NT2/D1 (cell line): ENCODE data around the gene CDK1.

ENCODE experiments used
- SUZ12 ChIP-seq: IDR thresholded peaks from 2 replicates; pipeline ENCODE4 v1.6.1; 2011; ENCODE audit not compliant: insufficient read length, insufficient read depth; ENCODE audit errors: extremely low read depth
- YY1 ChIP-seq: IDR thresholded peaks from 2 replicates; pipeline ENCODE4 v1.6.1; 2011; ENCODE audit not compliant: insufficient read length, insufficient read depth
- ZNF274 ChIP-seq: IDR thresholded peaks from 2 replicates; pipeline ENCODE4 v1.6.1; 2011; ENCODE audit warnings: mild to moderate bottlenecking, low read depth, low read length

DNA sequence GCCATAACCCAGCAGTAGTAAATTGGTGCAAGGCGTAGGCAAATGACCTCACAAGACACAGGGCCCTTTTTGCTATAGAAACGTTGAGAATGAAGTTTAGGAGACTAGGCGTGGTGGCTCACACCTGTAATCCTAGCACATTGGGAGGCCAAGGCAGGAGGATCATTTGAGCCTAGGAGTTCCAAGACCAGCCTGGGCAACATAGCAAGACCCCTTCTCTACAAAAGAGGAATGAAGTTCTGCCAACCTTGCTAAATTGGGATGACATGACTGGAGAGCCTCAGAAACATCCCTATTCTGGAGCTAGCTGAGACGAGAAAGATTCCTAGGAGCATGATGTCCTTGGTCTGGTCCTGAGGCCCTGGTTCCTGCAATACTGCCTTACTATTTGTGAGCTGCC lies 20.6 kb downstream of the CDK1 start:
- TF ChIP-seq SUZ12: no peak
- TF ChIP-seq YY1: no peak
- TF ChIP-seq ZNF274: no peak
